ENCODE measurements around the gene PIAS4.

Gene PIAS4

GRCh38 chr19:4061178-4061682, 53.7 kb downstream of the PIAS4 start:
- in situ Hi-C loops (cut with MboI; ENCODE audit: low sequenced_read_pairs, unreplicated experiment): no loop called here
- TF ChIP-seq, protein P1, sequence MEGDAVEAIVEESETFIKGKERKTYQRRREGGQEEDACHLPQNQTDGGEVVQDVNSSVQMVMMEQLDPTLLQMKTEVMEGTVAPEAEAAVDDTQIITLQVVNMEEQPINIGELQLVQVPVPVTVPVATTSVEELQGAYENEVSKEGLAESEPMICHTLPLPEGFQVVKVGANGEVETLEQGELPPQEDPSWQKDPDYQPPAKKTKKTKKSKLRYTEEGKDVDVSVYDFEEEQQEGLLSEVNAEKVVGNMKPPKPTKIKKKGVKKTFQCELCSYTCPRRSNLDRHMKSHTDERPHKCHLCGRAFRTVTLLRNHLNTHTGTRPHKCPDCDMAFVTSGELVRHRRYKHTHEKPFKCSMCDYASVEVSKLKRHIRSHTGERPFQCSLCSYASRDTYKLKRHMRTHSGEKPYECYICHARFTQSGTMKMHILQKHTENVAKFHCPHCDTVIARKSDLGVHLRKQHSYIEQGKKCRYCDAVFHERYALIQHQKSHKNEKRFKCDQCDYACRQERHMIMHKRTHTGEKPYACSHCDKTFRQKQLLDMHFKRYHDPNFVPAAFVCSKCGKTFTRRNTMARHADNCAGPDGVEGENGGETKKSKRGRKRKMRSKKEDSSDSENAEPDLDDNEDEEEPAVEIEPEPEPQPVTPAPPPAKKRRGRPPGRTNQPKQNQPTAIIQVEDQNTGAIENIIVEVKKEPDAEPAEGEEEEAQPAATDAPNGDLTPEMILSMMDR (IDR thresholded peaks at IDR 0.05; ENCODE audit: borderline replicate concordance, control extremely low read depth, extremely low read depth, insufficient read depth, missing control alignments): no peak
- no peak for DNase-seq (ENCODE audit: low spot score)

GRCh38 chr19:4061683-4062418, 54.3 kb downstream of the PIAS4 start:
- TF ChIP-seq, protein P1 (IDR thresholded peaks at IDR 0.05; ENCODE audit: borderline replicate concordance, control extremely low read depth, extremely low read depth, insufficient read depth, missing control alignments): no peak
- no peak for DNase-seq (ENCODE audit: low spot score)
- in situ Hi-C loops (cut with MboI; ENCODE audit: low sequenced_read_pairs, unreplicated experiment): no loop called here

DNA sequence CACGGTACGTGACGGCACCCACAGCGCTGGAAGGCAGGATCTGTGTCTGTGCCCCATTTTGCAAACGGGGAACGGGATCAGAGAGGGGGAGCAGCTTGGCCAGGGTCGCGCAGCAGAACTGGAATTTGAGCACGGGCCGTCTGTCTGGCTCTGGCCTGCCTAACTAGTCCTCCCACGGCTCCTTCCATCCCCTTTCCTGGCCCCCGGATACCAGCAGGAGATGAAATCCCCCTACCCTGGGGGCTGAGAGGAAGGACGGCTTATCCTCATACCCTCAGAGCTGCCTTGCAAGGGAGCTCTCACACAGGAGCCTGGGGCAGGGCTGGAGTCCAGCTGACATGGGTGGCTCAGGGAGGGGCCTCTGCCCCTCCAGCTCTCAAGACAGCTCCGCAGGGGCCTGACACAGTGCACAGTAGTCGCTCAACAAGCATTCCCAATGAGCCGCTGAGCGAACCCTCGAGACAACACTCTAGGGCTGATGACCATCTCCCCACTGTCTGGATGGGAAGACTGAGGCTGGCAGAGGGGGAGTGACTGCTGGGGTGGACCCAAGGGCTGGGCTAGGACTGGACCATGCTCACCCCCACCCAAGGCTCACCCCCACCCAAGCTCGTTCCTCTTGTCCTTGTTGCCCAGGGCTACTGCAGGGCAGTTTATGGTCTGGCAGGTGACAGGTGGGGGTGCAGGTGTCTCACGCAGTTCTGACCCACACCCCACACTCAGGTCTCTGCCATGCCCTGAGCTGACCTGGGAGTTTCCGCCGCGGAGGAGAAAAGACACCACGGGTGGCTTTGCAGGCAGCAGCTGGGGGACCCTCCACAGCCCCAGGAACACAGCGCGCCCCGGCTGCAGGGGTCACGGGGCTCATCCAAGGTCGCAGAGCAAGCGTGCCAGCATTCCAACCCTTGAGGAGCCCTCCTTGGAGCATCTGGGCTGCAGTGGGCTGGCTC, 55.2 kb downstream of the PIAS4 start:
- TF ChIP-seq, protein P1 (IDR thresholded peaks at IDR 0.05; ENCODE audit: borderline replicate concordance, control extremely low read depth, extremely low read depth, insufficient read depth, missing control alignments): no peak
- DNase-seq (ENCODE audit: low spot score): no peak
- in situ Hi-C loops (cut with MboI; ENCODE audit: low sequenced_read_pairs, unreplicated experiment): no loop called here

DNA sequence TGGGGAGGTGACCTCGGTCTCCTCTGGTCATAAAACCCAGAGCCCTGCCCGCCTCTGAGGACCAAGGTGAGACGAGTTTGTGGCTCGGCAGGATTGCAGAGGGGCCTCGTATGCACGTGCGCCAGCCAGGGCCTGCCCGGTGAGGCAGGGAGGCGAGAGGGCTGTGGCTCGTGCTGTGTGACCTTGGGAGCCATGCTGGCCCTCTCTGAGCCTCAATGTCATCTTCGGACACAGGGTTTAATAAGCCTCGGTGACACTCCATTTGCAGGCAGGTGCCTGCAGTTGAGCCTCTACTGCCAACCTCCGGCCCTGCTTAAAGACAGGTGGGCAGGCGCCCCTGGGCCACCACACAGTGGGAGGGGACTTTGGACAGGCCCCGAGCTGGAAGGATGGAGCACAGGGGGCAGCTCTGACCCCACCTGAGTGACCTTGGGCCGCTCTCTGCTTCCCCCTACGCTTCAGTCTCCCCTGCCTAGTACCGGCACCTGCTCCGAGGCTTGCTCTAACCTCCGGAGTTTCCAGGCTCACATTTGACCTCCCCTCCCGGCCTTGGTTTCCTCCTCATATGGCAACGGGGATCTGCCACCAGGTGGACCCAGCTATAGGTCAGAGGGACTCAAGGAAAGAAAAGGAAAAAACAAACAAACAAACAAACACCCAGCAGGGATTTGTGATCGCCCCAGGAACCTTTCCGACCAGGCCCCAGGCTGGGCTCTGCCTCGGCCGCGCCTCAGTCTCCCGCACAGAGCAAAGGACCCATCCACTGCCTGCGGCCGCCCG, 56.0 kb downstream of the PIAS4 start:
- TF ChIP-seq, protein P1 (IDR thresholded peaks at IDR 0.05; ENCODE audit: borderline replicate concordance, control extremely low read depth, extremely low read depth, insufficient read depth, missing control alignments): no peak
- DNase-seq (ENCODE audit: low spot score): no peak
- in situ Hi-C loops (cut with MboI; ENCODE audit: low sequenced_read_pairs, unreplicated experiment): no loop called here

GRCh38 chr19:4064149-4064495, 56.6 kb downstream of the PIAS4 start:
- TF ChIP-seq, protein P1 (IDR thresholded peaks at IDR 0.05; ENCODE audit: borderline replicate concordance, control extremely low read depth, extremely low read depth, insufficient read depth, missing control alignments): no peak
- in situ Hi-C loops (cut with MboI; ENCODE audit: low sequenced_read_pairs, unreplicated experiment): no loop called here
- no peak for DNase-seq (ENCODE audit: low spot score)

All from GM13976 (cell line).